Activated CD4-positive, alpha-beta T cell treated with anti-CD3 and anti-CD28 coated beads, Interleukin-2, amount 50 U/mL, for 16 hours (primary cell): Measurements from ENCODE around the gene TSSC4.

Experiments used
- DNase-seq: peaks from one replicate; pipeline ENCODE4 v3.0.0-alpha.2; 2020

TSSC4 gene

GRCh38 chr11:2369896-2370295 is 30.7 kb upstream of the TSSC4 start:
- DNase-seq = no peak

DNA sequence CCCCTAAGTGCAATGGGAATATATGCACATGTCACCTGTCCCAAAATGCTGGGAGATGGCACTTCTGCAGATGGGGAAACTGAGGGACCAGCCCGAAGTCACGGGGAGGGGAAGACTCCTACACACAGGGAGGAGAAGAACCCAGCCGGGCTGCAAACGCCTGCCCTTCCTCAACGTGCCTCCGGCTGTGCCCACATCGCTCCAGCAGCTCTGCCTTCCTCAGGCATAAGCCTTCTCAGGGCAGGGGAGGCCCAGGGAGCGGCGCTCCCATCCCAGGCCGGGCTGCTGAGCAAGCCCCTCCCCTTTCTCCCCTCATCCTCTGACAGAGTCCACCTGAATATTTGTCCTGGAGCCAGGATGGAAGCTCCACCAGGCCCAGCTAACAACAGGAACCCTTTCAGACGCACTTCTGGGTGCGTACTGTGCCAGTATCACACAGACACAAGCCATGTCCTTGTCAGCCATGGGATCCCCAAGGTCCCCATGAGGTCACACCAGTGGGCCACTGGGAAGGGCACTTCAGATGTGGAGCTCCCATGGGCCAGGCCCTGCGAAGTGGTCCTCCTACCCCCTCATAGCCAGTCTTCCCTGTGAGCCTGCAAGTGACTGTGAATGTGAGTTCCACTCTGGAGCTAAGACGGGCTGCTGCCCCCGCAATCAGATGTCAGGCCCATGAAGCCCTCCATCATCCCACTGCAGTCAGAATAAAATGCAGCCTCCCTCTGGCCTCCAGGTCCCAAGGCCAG is 25.9 kb upstream of the TSSC4 start:
- no peak for DNase-seq

DNA sequence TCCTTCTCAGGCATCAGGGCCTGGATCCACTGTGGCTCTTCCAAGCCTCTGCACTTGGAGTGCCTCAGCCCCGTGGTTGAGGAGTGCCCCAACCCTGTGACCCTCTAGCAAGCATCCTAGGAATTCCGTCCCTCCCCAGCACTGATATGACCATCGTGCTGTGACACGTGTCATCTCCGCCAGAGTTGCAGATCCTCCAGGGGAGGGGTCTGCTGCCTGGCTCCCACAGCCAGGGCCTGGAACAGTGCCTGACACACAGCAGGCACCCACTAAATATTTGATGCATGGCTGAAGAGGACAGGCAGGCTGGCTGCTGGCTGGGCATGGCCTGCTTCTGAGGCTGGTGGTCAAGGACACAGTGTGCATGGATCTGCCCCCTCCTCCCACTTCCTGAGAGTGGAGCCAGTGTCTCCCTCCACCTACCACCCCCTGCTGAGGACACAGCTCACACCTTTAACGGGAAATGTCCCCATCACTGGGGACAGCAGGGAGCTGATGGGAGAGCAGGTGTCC is 25.2 kb upstream of the TSSC4 start:
- DNase-seq = no peak

DNA sequence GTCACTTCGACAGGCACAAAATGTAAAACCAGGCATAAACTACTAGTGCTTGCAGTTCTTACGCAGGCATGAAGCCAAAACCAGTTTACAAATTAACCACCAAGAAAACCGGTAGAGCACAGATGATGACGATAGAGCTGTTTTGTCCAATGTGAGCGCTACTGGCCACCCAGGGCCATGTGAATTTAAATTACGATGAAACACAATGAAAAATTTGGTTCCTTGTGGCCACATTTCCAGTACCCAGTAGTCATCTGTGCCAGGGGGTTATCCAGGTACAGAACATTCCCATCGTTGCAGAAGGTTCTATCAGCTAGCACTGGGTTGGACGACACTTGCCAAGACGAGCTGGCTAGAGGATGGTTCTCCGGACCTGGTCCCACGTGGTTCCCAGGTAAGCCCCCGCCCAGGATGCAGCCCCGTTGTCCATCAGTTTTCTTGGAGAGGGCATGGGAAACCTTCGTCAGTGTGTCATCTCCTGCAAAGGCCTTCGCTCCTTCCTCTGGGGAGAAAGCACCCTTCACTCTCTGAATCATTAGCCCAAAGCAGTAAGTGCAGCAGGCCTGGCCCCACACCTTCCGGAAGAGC is 24.5 kb upstream of the TSSC4 start:
- no peak for DNase-seq

DNA sequence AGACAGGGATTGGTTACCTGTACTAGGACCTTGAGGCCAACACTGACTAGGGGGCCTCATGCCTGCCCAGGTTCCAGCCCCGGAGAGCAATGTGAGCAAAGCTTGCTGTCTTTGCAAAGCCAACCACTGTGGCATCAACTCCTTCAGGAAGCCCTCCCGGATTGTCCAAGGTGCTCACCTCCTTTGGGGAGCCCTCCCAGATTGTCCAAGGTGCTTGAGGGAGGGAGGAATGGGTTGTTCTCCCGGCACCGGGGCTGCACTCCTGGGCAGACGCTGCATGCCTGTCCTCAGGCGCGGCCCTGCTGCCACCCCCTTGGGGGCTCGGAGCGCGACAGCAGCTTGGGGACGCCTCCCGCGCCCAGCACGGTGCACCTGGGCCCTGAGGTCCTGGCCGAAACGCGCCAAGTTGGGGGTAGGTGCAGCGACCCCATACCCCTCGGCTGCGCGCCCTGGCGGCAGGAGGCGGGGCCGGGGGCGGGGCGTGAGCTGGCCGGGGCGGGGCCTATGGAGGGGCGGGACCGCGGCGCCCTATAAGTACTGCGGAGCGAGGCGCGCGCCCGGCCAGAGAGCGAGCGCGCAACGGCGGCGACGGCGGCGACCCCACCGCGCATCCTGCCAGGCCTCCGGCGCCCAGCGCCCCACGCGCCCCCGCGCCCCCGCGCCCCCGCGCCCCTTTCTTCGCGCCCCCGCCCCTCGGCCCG is 23.6 kb upstream of the TSSC4 start, which contains the start of gene CD81:
Gene CD81 (plus strand): TSS at position 560 of the 701 bp plus-strand sequence. CDS start 240 bp downstream, outside the sequence.
- DNase-seq = peak; percentile 61

DNA sequence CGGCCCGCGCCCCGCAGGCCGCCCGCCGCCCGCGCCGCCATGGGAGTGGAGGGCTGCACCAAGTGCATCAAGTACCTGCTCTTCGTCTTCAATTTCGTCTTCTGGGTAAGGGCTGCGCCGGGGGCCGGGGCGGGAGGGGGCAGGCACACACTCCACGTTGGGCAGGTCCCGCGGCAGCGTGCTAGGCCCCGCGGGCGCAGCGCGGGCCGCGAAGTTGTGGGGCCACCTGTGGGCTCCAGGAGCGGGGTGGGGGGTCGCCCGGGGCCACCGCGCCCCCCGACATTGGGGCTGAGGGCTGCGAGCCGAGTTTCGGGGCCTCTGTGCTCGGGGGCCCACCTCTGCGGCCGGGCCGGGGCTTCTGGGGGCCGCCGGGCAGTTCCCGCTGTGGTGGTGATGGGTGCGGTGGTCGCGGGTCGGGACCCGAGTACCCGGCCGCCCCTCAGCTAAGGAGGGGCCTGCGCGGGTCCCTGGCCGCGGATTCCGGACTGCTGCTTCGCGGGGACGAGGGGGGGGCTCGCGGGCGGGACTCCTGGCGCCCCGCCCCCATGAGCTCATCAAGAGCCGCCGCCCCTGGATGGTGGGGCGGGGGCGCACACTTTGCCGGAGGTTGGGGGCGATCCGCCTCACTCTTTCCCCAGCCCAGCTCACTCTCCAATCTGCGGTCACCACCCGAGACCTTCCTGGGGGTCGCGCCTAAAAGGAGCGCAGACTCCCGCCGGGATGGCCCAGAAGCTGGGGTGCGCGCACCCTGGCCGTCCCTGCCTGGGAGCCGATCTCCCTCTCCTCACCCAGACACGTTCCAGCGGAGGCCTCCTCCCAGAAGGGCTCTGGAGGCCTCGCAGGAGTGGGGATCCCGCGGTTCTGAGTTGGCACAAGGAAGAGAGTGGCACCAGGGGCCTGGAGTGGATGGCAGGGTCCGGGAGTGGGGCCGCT is 22.8 kb upstream of the TSSC4 start:
- peak; percentile 44 for DNase-seq

DNA sequence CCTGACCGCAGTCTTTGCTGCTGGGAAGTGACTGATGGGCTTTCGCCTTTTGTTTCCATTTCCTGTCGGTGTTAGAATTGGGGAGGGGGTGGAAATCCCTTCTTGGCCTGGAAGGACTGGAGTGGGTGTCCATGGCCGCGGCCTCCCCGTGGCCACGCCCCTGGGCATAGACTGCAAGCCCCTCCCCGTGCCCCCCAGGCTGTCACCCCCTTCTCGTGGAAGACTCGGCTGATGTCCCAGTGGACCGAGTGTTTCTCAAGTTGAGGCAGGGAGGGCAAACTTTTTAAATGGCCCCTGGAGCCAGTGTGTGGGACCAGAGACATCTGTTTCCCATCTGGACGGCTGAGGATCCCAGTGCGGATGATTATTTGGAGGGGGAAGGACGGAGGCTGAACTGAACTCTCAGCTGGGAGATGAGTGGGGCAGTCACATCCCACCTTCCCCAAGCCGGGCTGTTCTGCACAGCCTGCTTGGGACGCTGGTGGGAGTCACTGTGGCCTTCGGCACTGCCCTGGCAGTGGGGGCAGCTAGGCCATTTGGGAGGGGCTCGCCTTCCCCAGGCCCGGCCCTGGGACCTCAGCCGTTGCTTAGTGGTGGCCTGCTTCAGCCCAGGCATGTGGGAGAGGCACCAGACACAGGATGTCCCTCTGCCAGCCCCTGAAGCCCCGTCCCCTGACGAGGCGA is 21.9 kb upstream of the TSSC4 start:
- DNase-seq = no peak

GRCh38 chr11:2379466-2380174 is 20.9 kb upstream of the TSSC4 start:
- DNase-seq = no peak

DNA sequence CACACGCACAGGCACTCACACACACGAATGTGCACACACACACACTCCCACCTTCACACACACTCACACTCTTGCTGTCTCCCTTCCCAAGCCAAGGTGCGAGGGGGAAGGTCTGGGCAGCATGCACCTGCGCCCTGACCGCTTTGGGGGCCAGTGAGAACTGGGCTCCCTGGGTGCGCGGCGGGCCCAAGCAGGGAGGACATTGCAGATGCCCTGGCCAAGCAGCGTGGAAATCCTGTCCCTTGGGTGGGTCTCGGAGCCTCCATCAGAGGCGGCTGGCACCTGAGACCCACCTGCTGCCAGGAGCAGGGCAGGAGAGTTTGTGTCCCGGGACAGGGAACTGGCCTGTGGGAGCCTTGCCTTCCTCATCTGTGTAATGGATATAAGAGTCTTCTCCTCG is 20.2 kb upstream of the TSSC4 start:
- no peak for DNase-seq

GRCh38 chr11:2380807-2381350 is 19.7 kb upstream of the TSSC4 start:
- DNase-seq = no peak

- no peak for DNase-seq
These were observed 18.9 kb upstream of the TSSC4 start for GRCh38 chr11:2381494-2382128.

DNA sequence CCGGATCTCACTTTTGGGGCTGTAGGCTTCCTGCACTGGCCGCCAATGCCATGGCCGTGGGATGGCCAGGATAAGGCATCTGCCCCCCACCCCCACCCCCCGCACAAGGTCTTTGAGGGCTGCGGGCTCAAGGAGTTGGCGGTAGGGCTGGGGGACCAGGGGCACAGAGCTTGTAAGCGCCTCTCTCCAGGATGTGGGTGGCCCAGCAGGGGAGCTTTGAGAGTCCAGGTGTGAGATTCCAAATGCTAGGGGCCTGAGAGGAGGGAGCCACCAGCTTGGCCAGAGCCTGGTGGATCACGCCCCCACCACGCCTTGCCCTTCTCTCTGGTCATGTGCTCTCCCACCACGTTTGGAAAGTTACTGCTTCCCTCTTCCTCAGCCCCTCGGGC is 18.4 kb upstream of the TSSC4 start:
- no peak for DNase-seq

DNA sequence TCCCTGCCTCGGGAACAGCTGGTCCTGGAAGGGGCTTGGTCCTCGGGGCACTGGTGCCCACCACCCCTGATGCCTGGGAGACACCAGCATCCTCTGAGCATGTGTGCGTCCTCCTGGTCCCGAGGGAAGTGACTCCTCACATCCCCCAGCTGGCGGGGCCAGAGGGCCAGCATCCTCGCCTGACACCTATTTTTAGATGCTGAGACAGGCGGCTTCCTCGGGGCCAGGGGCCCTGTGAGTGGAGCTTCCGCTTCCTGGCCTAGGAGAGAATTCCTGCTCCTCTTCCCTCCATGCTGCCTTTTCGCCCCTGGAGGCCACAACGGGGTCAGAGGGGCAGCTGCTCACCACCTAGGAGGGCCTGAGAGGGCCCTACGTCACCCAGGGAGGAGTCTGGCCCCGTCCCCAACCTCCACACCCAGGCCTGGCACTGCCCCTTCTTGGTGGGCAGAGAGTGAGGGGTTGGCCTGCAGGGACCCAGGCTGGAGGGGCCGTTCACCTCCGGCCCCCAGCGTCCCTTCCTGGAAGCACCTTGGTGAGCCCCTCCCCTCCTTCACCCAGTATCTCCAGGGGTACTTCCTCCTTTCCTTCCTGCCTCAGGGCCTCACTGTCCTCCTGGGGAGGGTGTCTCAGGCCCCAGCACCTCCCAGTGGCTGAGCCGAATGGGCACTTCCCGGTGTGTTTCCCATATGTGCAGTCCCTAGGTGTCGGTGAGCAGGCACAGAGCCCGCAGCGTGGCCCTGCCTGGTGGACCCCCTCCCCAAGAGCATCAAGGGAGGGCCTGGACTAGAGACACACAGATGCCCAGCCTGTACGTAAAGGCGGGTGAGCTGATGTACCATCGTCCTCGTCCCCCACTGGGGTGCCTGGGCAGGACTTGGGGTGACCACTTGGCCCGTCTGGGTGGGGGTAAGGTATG is 17.4 kb upstream of the TSSC4 start:
- no peak for DNase-seq

DNA sequence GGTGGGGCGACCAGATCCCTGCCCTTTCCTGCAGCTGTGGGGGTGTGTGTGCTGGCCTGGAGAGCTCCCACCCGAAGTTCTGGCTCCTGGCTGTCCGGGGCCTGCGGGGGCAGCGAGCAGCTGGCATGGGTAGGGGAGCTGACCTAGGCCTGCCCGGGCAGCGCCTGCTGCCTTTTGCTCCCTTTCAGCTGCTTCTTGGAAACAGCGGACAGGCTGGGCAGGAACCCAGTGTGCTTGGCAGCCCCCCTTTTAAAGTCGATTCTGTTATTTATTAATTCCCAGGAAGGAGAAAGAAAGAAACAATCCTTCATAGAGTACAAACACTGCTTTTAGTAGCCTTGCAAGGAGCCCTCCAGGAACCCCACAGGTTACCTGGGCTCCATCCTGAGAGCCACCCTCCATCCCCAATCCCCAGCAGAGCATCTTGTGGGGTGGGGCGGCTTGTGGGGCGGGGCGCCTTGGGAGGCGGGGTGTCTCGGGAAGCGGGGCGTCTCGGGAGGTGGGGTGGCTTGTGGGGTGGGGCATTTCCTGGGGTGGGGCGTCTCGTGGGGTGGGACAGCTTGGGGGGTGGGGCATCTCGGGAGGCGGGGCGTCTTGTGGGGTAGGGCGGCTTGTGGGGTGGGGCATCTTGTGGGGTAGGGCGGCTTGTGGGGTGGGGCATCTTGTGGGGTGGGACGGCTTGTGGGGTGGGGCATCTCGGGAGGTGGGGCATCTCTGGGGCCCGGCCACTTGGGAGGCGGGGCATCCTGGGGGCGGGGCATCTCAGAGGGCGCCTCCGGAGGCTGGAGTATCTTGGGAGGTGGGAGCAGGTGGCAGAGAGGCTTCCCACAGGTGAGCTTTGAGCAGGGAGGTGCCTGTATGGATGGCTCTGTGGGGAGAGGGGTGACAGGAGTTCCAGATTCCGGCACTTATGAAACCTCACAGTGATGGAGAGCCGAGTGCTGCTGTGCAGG is 16.4 kb upstream of the TSSC4 start:
- DNase-seq = peak; percentile 41

DNA sequence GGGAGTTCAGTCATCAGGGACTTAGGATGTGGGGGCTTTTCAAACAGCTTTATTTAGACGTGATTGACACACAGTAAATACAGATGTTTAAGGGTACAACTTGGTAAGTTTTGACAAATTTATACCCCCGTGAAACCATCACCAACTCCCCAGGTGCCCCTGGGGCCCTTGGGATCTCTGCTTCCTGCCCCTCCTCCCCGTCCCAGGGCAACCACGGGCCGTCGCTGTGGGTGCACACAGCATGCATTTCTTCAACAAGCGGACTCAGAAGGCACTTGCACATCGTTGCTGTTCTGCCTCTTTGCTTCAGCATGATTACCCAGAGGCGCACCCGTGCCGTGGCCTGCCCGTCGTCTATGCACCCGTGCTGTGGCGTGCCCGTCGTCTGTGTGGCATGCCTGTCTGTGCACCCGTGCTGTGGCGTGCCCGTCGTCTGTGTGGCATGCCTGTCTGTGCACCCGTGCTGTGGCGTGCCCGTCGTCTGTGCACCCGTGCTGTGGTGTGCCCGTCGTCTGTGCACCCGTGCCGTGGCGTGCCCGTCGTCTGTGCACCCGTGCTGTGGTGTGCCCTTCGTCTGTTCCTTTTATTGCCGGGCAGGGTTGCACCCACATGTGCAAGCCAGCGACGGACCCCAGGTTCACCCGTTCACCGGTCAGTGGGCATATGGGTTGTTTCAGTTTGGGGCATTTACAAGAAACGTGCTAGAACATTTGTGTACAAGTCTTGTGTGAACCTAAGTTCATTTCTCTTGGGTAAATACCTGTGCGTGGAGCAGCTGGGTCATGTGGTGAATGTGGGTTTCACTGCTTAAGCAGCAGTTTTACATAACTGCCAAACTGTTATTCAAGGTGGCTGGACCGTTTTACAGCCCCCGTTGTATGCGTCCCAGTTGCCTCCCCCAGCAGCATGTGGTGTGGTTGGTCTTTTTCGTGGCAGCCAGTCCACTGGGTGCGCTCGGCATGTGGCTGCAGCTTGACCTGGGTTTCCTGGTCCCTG is 15.1 kb upstream of the TSSC4 start:
- no peak for DNase-seq

GRCh38 chr11:2386591-2386990 is 14.0 kb upstream of the TSSC4 start:
- no peak for DNase-seq
